H54 (cell line): ENCODE results near the gene SHANK1.
"Not testable (repeated sequence)": the region's sequence is repeated elsewhere in the genome, so short reads cannot be mapped to it uniquely, and the experiment has no call there.

Experiments used
- DNase-seq: peaks from one replicate; pipeline ENCODE4 v3.0.0; 2011; ENCODE audit warnings: low spot score, mixed read lengths; ENCODE audit not compliant: insufficient read length
- FAIRE-seq: peaks from 3 replicates; lab custom pipeline; 2011; peaks lifted over from hg19 to GRCh38; lab: Jason Lieb, UNC
- POLR2A ChIP-seq: IDR thresholded peaks from 2 replicates; pipeline ENCODE4 v1.6.1; 2011; ENCODE audit warnings: low read depth, mild to moderate bottlenecking, low read length

The SHANK1 gene

DNA sequence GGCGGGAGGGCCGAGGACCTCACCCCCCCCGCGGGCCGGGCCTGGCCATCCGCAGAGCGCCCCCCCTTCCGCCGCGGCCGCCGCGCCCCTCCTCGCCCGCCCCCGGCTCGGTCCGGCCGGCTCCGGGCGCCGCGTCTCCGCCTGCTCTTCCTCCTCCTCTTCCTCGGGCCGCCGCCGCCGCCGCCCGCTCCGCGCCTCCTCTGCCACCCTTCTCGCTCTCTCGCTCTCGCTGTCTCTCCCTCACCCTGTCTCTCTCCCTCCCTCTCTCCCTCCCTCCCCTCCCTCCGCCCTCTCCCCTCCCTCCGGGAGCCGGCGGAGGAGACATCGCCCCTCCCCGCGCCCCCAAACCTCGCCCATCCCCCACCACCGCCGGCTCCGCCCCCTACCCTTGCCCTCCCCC lies at the start of gene SHANK1:
SHANK1 (minus strand) TSS at position 237 of the 400 bp plus-strand sequence. CDS start 2,883 bp downstream, outside the sequence.
- TF ChIP-seq POLR2A, result no peak
- FAIRE-seq (no peak), DNase-seq (no peak)

DNA sequence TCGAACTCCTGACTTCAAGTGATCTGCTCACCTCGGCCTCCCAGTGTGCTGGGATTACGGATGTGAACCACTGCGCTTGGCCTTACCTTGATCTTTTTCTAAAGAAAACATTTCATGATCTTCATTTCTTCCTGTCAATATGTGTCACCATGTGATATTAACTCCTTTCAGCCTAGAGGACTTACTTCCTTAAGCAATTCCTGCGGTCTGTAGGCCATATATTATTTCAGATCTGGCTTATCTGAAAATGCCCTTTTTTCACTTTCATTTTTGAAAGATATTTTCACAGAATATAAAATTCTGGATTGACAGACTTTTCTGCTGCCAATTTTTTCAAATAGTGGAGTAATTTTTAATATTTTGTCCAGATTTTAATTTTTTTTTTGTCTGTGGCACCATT lies 48.7 kb upstream of the SHANK1 start:
- DNase-seq, result no peak
- no peak for FAIRE-seq
- no peak for TF ChIP-seq POLR2A

DNA sequence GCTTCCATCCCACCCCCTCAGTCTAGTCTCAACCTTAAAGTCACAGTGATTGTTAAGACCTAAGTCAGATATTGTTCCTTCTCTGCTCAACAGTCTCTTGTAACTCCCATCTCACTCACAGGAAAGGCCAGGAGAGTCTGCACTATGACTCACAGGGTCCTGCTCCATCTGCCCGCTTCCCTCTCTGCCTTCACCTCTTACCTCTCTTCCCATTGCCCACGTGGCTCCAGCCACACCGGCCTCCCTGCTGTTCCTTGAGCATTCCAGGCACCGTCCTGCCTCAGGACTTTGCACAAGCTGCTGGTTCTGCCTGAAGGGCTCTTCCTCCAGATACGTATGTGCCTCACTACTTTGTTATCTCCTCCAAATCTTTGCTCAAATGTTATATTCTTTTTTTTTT lies 47.7 kb upstream of the SHANK1 start:
- FAIRE-seq, result peak; percentile 92
- DNase-seq, result not testable (repeated sequence)

DNA sequence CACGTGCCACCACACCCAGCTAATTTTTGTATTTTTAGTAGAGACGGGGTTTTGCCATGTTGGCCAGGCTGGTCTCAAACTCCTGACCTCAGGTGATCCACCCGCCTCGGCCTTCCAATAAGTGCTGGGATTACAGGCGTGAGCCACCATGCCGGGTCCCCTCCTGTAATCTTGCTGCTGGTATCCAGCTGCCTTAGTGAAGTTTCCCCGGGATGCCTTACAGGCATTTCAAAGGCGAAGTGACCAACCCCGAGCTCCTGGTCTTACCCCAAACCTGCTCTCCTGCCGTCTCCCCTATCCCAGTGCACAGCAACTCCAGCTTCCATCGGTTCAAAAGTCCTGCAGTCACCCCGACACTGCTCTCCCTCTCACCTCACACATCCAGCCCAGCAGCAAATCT lies 47.1 kb upstream of the SHANK1 start:
- FAIRE-seq, DNase-seq: not testable (repeated sequence)

DNA sequence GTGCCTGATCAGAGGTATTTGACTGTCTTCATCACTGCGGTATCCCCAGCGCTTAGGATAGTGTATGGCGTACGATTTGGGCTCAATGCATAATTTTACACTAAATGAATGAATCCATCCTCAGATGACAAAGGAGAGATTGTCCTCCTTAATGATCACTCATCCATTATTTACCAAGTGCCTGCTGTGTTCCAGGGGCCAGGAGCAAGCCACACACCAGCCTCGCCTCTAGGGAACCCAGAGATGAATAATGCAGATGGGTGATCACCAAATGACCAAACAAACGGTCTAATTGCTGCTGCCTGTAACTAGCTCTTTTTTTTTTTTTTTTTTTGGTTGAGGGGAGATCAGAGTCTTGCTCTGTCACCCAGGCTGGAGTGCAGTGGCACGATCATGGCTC lies 44.8 kb upstream of the SHANK1 start:
- TF ChIP-seq POLR2A, result no peak
- no peak for FAIRE-seq
- no peak for DNase-seq

- not testable (repeated sequence) for DNase-seq, FAIRE-seq
These were observed 43.9 kb upstream of the SHANK1 start for GRCh38 chr19:50763521-50763920.

GRCh38 chr19:50761501-50761900 lies 41.9 kb upstream of the SHANK1 start:
- not testable (repeated sequence) for DNase-seq, FAIRE-seq

- DNase-seq (no peak), FAIRE-seq (no peak)
- no peak for TF ChIP-seq POLR2A
These were observed 40.3 kb upstream of the SHANK1 start for GRCh38 chr19:50759886-50760285.

DNA sequence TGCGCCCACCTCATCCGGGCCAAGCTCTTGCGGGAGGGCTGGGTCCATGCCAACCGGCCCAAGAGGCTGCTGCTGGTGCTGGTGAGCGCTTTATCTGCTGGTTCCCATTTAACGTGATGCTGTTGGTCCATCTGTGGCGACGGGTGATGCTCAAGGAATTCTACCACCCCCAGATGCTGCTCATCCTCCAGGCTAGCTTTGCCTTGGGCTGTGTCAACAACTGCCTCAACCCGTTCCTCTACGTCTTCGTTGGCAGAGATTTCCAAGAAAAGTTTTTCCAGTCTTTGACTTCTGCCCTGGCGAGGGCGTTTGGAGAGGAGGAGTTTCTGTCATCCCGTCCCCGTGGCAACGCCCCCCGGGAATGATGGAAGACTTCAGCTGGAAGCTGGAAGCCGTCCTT lies 39.5 kb upstream of the SHANK1 start:
- not testable (repeated sequence) for FAIRE-seq

GRCh38 chr19:50757624-50758023 lies 38.0 kb upstream of the SHANK1 start:
- not testable (repeated sequence) for FAIRE-seq, DNase-seq

More for the DNA sequence above, 39.5 kb upstream of the SHANK1 start:
- not testable (repeated sequence) for DNase-seq

DNA sequence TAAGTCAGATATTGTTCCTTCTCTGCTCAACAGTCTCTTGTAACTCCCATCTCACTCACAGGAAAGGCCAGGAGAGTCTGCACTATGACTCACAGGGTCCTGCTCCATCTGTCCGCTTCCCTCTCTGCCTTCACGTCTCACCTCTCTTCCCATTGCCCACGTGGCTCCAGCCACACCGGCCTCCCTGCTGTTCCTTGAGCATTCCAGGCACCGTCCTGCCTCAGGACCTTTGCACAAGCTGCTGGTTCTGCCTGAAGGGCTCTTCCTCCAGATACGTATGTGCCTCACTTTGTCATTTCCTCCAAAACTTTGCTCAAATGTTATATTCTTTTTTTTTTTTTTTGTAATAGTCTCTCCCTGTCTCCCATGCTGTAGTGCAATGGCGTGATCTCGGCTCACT lies 36.6 kb upstream of the SHANK1 start:
- not testable (repeated sequence) for DNase-seq
- peak; percentile 95 for FAIRE-seq

GRCh38 chr19:50753879-50754278 lies 34.3 kb upstream of the SHANK1 start:
- FAIRE-seq (no peak), DNase-seq (no peak)
- no peak for TF ChIP-seq POLR2A

- DNase-seq, result no peak
- FAIRE-seq, result no peak
- TF ChIP-seq POLR2A, result no peak
These were observed 30.4 kb upstream of the SHANK1 start for GRCh38 chr19:50750010-50750409.

GRCh38 chr19:50749490-50749889 lies 29.9 kb upstream of the SHANK1 start:
- TF ChIP-seq POLR2A, result no peak
- FAIRE-seq (no peak), DNase-seq (no peak)

- not testable (repeated sequence) for FAIRE-seq
These were observed 27.5 kb upstream of the SHANK1 start for GRCh38 chr19:50747141-50747540.

GRCh38 chr19:50745221-50745620 lies 25.6 kb upstream of the SHANK1 start:
- no peak for FAIRE-seq
- no peak for DNase-seq
- no peak for TF ChIP-seq POLR2A

More at GRCh38 chr19:50747141-50747540, 27.5 kb upstream of the SHANK1 start:
- DNase-seq, result not testable (repeated sequence)
